Stimulated activated naive CD8-positive, alpha-beta T cell treated with anti-CD3 and anti-CD28 coated beads, Interleukin-15, Interleukin-2, amounts not matched to agents 100 ng/mL and 50 ng/mL, for 24 hours (primary cell): Measurements from ENCODE around the gene LCAT.
A peak's percentile ranks its signal among the peaks of the same experiment; 100 is the strongest.

Experiments
- H3K27ac Mint-ChIP-seq: one replicate; pipeline ENCODE4 v1.8.0; 2021; ENCODE audit warnings: mild to moderate bottlenecking, mixed read lengths
- H3K27me3 Mint-ChIP-seq: one replicate; pipeline ENCODE4 v1.8.0; 2021; ENCODE audit warnings: mixed read lengths
- H3K36me3 Mint-ChIP-seq: one replicate; pipeline ENCODE4 v1.8.0; 2021; ENCODE audit warnings: low read depth, mixed read lengths
- H3K4me1 Mint-ChIP-seq: one replicate; pipeline ENCODE4 v1.8.0; 2021; ENCODE audit warnings: low read depth, mixed read lengths
- H3K4me3 Mint-ChIP-seq: one replicate; pipeline ENCODE4 v1.8.0; 2021; ENCODE audit warnings: mild to moderate bottlenecking, mixed read lengths
- H3K9me3 Mint-ChIP-seq: one replicate; pipeline ENCODE4 v1.8.0; 2021; ENCODE audit warnings: mixed read lengths

LCAT gene

GRCh38 chr16:67934306-67935100, 9.4 kb downstream of the LCAT start:
- Mint-ChIP-seq H3K9me3 (no peaks in the 10 kb centered on the region), H3K27ac (peak overlapping the region; percentile 100), H3K36me3 (peaks cover 41% of the 10 kb centered on the region), H3K27me3 (no peaks in the 10 kb centered on the region), H3K4me1 (peaks cover 33% of the 10 kb centered on the region), H3K4me3 (peak overlapping the region; percentile 98)

DNA sequence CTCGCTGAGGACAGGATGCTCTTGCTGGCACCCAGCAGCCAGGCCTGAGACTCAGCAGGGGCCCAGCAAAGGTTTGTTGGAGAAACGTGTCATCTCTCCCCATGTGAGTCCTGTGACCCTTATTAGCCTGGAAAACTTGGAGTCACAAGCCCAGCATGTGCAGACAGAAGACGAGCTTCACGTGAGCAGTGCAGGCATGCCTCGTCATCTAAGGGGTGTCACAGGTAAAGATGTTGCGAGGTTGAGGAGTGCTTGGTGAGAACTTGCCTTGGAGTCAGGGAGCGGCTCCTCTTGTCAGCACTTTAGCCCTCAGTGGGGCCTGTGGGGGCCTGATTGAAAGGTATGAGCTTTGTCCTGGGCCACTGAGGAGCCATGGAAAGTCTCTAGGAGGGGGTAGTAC, 10.1 kb downstream of the LCAT start:
- H3K27ac Mint-ChIP-seq: peak overlapping the region; percentile 100
- H3K36me3 Mint-ChIP-seq: peaks cover 41% of the 10 kb centered on the region
- H3K4me3 Mint-ChIP-seq: peak overlapping the region; percentile 98
- peaks cover 26% of the 10 kb centered on the region for H3K4me1 Mint-ChIP-seq
- no peaks in the 10 kb centered on the region for H3K27me3 Mint-ChIP-seq
- no peaks in the 10 kb centered on the region for H3K9me3 Mint-ChIP-seq

- peaks cover 41% of the 10 kb centered on the region for H3K36me3 Mint-ChIP-seq
These were observed 11.5 kb downstream of the LCAT start for GRCh38 chr16:67932462-67932840.

GRCh38 chr16:67931712-67932461, 12.0 kb downstream of the LCAT start, which contains the start of gene CTRL:
Gene CTRL, minus strand, starts transcription at chr16:67931862. Its CDS starts 10 bp downstream, at chr16:67931852.
- no peaks in the 10 kb centered on the region for H3K9me3 Mint-ChIP-seq
- no peaks in the 10 kb centered on the region for H3K27me3 Mint-ChIP-seq
- peaks cover 20% of the 10 kb centered on the region for H3K4me1 Mint-ChIP-seq
- no peak within 1 kb of the TSS for H3K4me3 Mint-ChIP-seq
- peaks cover 41% of the 10 kb centered on the region for H3K36me3 Mint-ChIP-seq
- no peak within 1 kb of the TSS for H3K27ac Mint-ChIP-seq

More at GRCh38 chr16:67932462-67932840, 11.5 kb downstream of the LCAT start:
- no peaks in the 10 kb centered on the region for H3K9me3 Mint-ChIP-seq
- H3K27ac Mint-ChIP-seq: no peak overlapping the region
- no peaks in the 10 kb centered on the region for H3K27me3 Mint-ChIP-seq
- peaks cover 25% of the 10 kb centered on the region for H3K4me1 Mint-ChIP-seq
- no peak overlapping the region for H3K4me3 Mint-ChIP-seq

- no peak overlapping the region for H3K27ac Mint-ChIP-seq
- no peaks in the 10 kb centered on the region for H3K27me3 Mint-ChIP-seq
- H3K36me3 Mint-ChIP-seq: peaks cover 36% of the 10 kb centered on the region
- no peaks in the 10 kb centered on the region for H3K9me3 Mint-ChIP-seq
- peaks cover 18% of the 10 kb centered on the region for H3K4me1 Mint-ChIP-seq
- H3K4me3 Mint-ChIP-seq: no peak overlapping the region
These were observed 13.2 kb downstream of the LCAT start for GRCh38 chr16:67930678-67931211.

GRCh38 chr16:67930191-67930590, 13.7 kb downstream of the LCAT start:
- Mint-ChIP-seq H3K36me3 (peaks cover 30% of the 10 kb centered on the region), H3K4me1 (peaks cover 15% of the 10 kb centered on the region), H3K4me3 (no peak overlapping the region), H3K9me3 (no peaks in the 10 kb centered on the region), H3K27me3 (no peaks in the 10 kb centered on the region), H3K27ac (no peak overlapping the region)

GRCh38 chr16:67928561-67929364, 15.2 kb downstream of the LCAT start:
- Mint-ChIP-seq H3K36me3 (peaks cover 17% of the 10 kb centered on the region), H3K4me3 (no peak overlapping the region), H3K27ac (peak overlapping the region; percentile 40), H3K4me1 (peaks cover 3% of the 10 kb centered on the region), H3K9me3 (no peaks in the 10 kb centered on the region), H3K27me3 (no peaks in the 10 kb centered on the region)

DNA sequence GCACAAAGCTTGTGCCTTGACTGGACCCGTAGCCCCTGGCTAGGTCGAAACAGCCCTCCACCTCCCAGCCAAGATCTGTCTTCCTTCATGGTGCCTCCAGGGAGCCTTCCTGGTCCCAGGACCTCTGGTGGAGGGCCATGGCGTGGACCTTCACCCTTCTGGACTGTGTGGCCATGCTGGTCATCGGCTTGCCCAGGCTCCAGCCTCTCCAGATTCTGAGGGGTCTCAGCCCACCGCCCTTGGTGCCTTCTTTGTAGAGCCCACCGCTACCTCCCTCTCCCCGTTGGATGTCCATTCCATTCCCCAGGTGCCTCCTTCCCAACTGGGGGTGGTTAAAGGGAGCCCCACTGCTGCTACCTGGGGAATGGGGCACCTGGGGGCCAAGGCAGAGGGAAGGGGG, 15.8 kb downstream of the LCAT start:
- H3K27ac Mint-ChIP-seq: no peak overlapping the region
- H3K27me3 Mint-ChIP-seq: no peaks in the 10 kb centered on the region
- H3K9me3 Mint-ChIP-seq: no peaks in the 10 kb centered on the region

DNA sequence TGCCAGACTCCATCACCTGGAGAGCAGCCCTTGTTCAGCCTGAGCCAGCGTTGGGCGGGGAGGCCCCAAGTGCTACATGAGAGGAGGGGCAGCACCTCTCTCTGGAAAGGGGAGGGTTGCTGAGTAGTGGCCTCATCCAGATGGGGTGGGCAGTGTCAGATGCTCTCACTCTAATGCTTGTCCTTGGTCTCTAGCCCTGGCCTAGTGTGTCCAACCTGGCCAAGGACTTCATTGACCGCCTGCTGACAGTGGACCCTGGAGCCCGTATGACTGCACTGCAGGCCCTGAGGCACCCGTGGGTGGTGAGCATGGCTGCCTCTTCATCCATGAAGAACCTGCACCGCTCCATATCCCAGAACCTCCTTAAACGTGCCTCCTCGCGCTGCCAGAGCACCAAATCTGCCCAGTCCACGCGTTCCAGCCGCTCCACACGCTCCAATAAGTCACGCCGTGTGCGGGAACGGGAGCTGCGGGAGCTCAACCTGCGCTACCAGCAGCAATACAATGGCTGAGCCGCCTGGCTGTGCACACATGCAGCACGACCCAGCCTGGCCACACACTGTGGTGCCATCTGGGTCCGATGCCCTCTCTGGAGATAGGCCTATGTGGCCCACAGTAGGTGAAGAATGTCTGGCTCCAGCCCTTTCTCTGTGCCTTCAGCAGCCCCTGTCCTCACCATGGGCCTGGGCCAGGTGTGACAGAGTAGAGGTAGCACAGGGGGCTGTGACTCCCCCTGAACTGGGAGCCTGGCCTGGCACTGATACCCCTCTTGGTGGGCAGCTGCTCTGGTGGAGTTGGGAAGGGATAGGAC, 16.6 kb downstream of the LCAT start:
- Mint-ChIP-seq H3K27me3 (no peaks in the 10 kb centered on the region), H3K27ac (no peak overlapping the region), H3K9me3 (no peaks in the 10 kb centered on the region), H3K36me3 (peaks cover 7% of the 10 kb centered on the region), H3K4me3 (no peak overlapping the region), H3K4me1 (peaks cover 6% of the 10 kb centered on the region)

More for the DNA sequence above, 15.8 kb downstream of the LCAT start:
- H3K36me3 Mint-ChIP-seq: peaks cover 12% of the 10 kb centered on the region
- H3K4me3 Mint-ChIP-seq: no peak overlapping the region
- H3K4me1 Mint-ChIP-seq: no peaks in the 10 kb centered on the region

- Mint-ChIP-seq H3K9me3 (no peaks in the 10 kb centered on the region), H3K27ac (no peak overlapping the region), H3K4me3 (no peak overlapping the region), H3K36me3 (peaks cover 3% of the 10 kb centered on the region), H3K27me3 (no peaks in the 10 kb centered on the region), H3K4me1 (peaks cover 17% of the 10 kb centered on the region)
These were observed 17.7 kb downstream of the LCAT start for GRCh38 chr16:67926181-67926750.

GRCh38 chr16:67924140-67924906, 19.6 kb downstream of the LCAT start:
- H3K27ac Mint-ChIP-seq: no peak overlapping the region
- no peak overlapping the region for H3K4me3 Mint-ChIP-seq
- H3K4me1 Mint-ChIP-seq: peaks cover 22% of the 10 kb centered on the region
- no peaks in the 10 kb centered on the region for H3K27me3 Mint-ChIP-seq
- no peaks in the 10 kb centered on the region for H3K9me3 Mint-ChIP-seq
- H3K36me3 Mint-ChIP-seq: no peaks in the 10 kb centered on the region

GRCh38 chr16:67923414-67924116, 20.4 kb downstream of the LCAT start:
- H3K4me1 Mint-ChIP-seq: peaks cover 22% of the 10 kb centered on the region
- H3K36me3 Mint-ChIP-seq: no peaks in the 10 kb centered on the region
- H3K27me3 Mint-ChIP-seq: no peaks in the 10 kb centered on the region
- H3K4me3 Mint-ChIP-seq: no peak overlapping the region
- no peaks in the 10 kb centered on the region for H3K9me3 Mint-ChIP-seq
- peak overlapping the region; percentile 61 for H3K27ac Mint-ChIP-seq

DNA sequence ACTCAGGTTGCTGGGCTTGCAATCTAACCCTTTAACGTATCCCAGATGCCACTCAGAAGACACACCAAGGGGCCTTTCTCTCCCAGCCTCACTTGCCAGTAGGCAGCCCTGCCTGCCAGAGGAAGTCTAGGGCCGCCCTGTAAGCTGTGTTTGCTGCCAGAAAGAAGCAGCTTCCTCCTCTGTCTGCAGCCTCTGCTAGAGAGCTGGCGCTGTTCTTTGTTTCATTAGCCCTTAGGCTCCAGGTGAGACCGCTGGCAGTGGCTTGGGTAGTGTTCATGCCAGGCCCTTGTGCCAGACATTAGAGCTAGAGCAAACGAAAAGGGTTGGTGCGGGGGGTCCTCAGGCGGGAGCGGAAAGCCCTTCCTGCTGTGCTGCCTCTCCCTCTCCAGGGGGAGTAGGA, 21.2 kb downstream of the LCAT start:
- no peaks in the 10 kb centered on the region for H3K27me3 Mint-ChIP-seq
- no peaks in the 10 kb centered on the region for H3K9me3 Mint-ChIP-seq
- no peak overlapping the region for H3K4me3 Mint-ChIP-seq
- H3K27ac Mint-ChIP-seq: no peak overlapping the region
- peaks cover 29% of the 10 kb centered on the region for H3K4me1 Mint-ChIP-seq
- no peaks in the 10 kb centered on the region for H3K36me3 Mint-ChIP-seq
